ENCODE measurements around the gene AKNA. TPM values are rescaled to one million over a fixed set of nuclear protein-coding genes. Genes with fewer than 3 reads are reported as not detected.

Gene AKNA
- total and polyA plus RNA-seq, 12 donors: 4.8 to 37.3 (median 15.9) TPM

GRCh38 chr9:114356792-114357191 lies 31.0 kb downstream of the AKNA start:
- H3K4me3 ChIP-seq: no peak overlapping the region
- no peak overlapping the region for H3K27ac ChIP-seq
- no peaks in the 10 kb centered on the region for H3K27me3 ChIP-seq
- peaks cover 0 to 90% of the 10 kb centered on the region in 2 donors for H3K36me3 ChIP-seq (replicated peaks in 1 of 2)
- H3K4me1 ChIP-seq (replicated peaks in 1 of 2): no peaks in the 10 kb centered on the region
- TF ChIP-seq POLR2A (IDR thresholded peaks at IDR 0.05) (no peak), CTCF (IDR thresholded peaks at IDR 0.05) (no peak)
- H3K9me3 ChIP-seq (replicated peaks in 1 of 3): no peaks in the 10 kb centered on the region
- intact Hi-C loops (cut with DNase I): no loop called here
- 73 to 100% (median 89%) methylated on average over 5 to 6 of the region's 6 CpGs for WGBS, 4 donors
- DNase-seq: no peak

- 89 to 100% (median 95%) methylated on average over 5 to 6 of the region's 6 CpGs for WGBS, 4 donors
- Histone ChIP-seq H3K4me3 (no peak overlapping the region), H3K9me3 (replicated peaks in 1 of 3) (no peaks in the 10 kb centered on the region), H3K27me3 (no peaks in the 10 kb centered on the region), H3K27ac (no peak overlapping the region), H3K36me3 (replicated peaks in 1 of 2) (peaks cover 0 to 90% of the 10 kb centered on the region in 2 donors), H3K4me1 (replicated peaks in 1 of 2) (no peaks in the 10 kb centered on the region)
- intact Hi-C loops (cut with DNase I): no loop called here
- TF ChIP-seq POLR2A (IDR thresholded peaks at IDR 0.05): no peak
- no peak for TF ChIP-seq CTCF (IDR thresholded peaks at IDR 0.05)
- no peak for DNase-seq
These were observed 32.0 kb downstream of the AKNA start for GRCh38 chr9:114355821-114356220.

- 74 to 84% (median 82%) methylated on average over 4 of the region's 4 CpGs for WGBS, 4 donors
- intact Hi-C loops (cut with DNase I): no loop called here
These were observed 35.9 kb downstream of the AKNA start for GRCh38 chr9:114351932-114352331.

GRCh38 chr9:114350636-114351401 lies 37.0 kb downstream of the AKNA start:
- H3K27ac ChIP-seq: no peak overlapping the region
- no peaks in the 10 kb centered on the region for H3K27me3 ChIP-seq
- TF ChIP-seq CTCF (IDR thresholded peaks at IDR 0.05) (no peak), POLR2A (IDR thresholded peaks at IDR 0.05) (no peak)
- peaks cover 6 to 7% of the 10 kb centered on the region in 2 donors for H3K4me1 ChIP-seq (replicated peaks in 1 of 2)
- no peaks in the 10 kb centered on the region for H3K9me3 ChIP-seq (replicated peaks in 1 of 3)
- no peak overlapping the region for H3K4me3 ChIP-seq
- H3K36me3 ChIP-seq (replicated peaks in 1 of 2): peaks cover 0 to 88% of the 10 kb centered on the region in 2 donors
- no peak for DNase-seq
- intact Hi-C loops (cut with DNase I): no loop called here
- WGBS, 4 donors: 89 to 91% (median 91%) methylated on average over 16 of the region's 16 CpGs

More at GRCh38 chr9:114351932-114352331, 35.9 kb downstream of the AKNA start:
- Histone ChIP-seq H3K9me3 (replicated peaks in 1 of 3) (no peaks in the 10 kb centered on the region), H3K27ac (no peak overlapping the region), H3K4me3 (no peak overlapping the region), H3K4me1 (replicated peaks in 1 of 2) (peaks cover 6 to 7% of the 10 kb centered on the region in 2 donors), H3K27me3 (no peaks in the 10 kb centered on the region), H3K36me3 (replicated peaks in 1 of 2) (peaks cover 0 to 89% of the 10 kb centered on the region in 2 donors)
- TF ChIP-seq CTCF (IDR thresholded peaks at IDR 0.05) (no peak), POLR2A (IDR thresholded peaks at IDR 0.05) (no peak)
- no peak for DNase-seq
